Large intestine (tissue), 12 donors: ENCODE measurements around the gene INO80. TPM values are rescaled to one million over a fixed set of nuclear protein-coding genes. Genes with fewer than 3 reads are reported as not detected.

Experiments
- DNase-seq, 2 donors: peaks; one replicate each; pipeline versions ENCODE4 v3.0.0 to v3.0.0-alpha.2; 2013
- H3K27ac ChIP-seq: one replicate; pipeline ENCODE4 v1.5.1; 2013; ENCODE audit warnings: low read length
- H3K27me3 ChIP-seq: 2 replicates; pipeline ENCODE4 v1.6.1; 2013; ENCODE audit warnings: low read length; ENCODE audit not compliant: control insufficient read depth, insufficient read depth
- H3K36me3 ChIP-seq: 2 replicates; pipeline ENCODE4 v1.6.1; 2013; ENCODE audit warnings: low read length; ENCODE audit not compliant: control insufficient read depth, insufficient read depth
- H3K4me1 ChIP-seq: one replicate; pipeline ENCODE4 v1.6.1; 2013; ENCODE audit warnings: low read length; ENCODE audit not compliant: control insufficient read depth, insufficient read depth
- H3K4me3 ChIP-seq: one replicate; pipeline ENCODE4 v1.5.1; 2013; ENCODE audit warnings: low read length
- H3K9me3 ChIP-seq: one replicate; pipeline ENCODE4 v1.6.1; 2013; ENCODE audit warnings: mild to moderate bottlenecking, low read depth, low read length, moderate library complexity; ENCODE audit not compliant: control insufficient read depth
- WGBS: methylation state at CpG from one replicate; pipeline ENCODE4 v1.1.5; 2013; ENCODE audit warnings: low lambda C conversion rate; ENCODE audit not compliant: insufficient coverage; 5-methylcytosine and 5-hydroxymethylcytosine counted together
- long read RNA-seq, 11 donors: transcript quantifications; one replicate each; lab custom pipeline, GENCODE V29; 2026
- polyA plus RNA-seq: library from polyadenylated mRNA; unstranded; fragments of 120-200 nt; gene quantifications from one replicate; pipeline ENCODE4 v1.2.1, GENCODE V29; 2013

The INO80 gene, protein sequence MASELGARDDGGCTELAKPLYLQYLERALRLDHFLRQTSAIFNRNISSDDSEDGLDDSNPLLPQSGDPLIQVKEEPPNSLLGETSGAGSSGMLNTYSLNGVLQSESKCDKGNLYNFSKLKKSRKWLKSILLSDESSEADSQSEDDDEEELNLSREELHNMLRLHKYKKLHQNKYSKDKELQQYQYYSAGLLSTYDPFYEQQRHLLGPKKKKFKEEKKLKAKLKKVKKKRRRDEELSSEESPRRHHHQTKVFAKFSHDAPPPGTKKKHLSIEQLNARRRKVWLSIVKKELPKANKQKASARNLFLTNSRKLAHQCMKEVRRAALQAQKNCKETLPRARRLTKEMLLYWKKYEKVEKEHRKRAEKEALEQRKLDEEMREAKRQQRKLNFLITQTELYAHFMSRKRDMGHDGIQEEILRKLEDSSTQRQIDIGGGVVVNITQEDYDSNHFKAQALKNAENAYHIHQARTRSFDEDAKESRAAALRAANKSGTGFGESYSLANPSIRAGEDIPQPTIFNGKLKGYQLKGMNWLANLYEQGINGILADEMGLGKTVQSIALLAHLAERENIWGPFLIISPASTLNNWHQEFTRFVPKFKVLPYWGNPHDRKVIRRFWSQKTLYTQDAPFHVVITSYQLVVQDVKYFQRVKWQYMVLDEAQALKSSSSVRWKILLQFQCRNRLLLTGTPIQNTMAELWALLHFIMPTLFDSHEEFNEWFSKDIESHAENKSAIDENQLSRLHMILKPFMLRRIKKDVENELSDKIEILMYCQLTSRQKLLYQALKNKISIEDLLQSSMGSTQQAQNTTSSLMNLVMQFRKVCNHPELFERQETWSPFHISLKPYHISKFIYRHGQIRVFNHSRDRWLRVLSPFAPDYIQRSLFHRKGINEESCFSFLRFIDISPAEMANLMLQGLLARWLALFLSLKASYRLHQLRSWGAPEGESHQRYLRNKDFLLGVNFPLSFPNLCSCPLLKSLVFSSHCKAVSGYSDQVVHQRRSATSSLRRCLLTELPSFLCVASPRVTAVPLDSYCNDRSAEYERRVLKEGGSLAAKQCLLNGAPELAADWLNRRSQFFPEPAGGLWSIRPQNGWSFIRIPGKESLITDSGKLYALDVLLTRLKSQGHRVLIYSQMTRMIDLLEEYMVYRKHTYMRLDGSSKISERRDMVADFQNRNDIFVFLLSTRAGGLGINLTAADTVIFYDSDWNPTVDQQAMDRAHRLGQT (N-terminal part only)
- polyA plus RNA-seq = 18.2 TPM
- long read RNA-seq, donor 1 = 0 reads
- long read RNA-seq, donor 2, partial matches to known transcripts = 0 of 1 reads
- long read RNA-seq, donor 2, other reads (novel, unspliced or antisense) = 0 of 1 reads
- long read RNA-seq, donor 3 = 0 reads
- long read RNA-seq, donor 4 = 0 reads
- long read RNA-seq, donor 5, partial matches to known transcripts = 0 of 1 reads
- long read RNA-seq, donor 5, other reads (novel, unspliced or antisense) = 0 of 1 reads
- long read RNA-seq, donor 6 = 0 reads
- long read RNA-seq, donor 7, partial matches to known transcripts = 0 of 1 reads
- long read RNA-seq, donor 7, other reads (novel, unspliced or antisense) = 0 of 1 reads
- long read RNA-seq, donor 8 = 0 reads
- long read RNA-seq, donor 9, full-length matches to known transcripts = 1 of 1 reads
- long read RNA-seq, donor 9, partial matches to known transcripts = 0 of 1 reads
- long read RNA-seq, donor 9, other reads (novel, unspliced or antisense) = 0 of 1 reads
- long read RNA-seq, donor 10, full-length matches to known transcripts = 1 of 1 reads
- long read RNA-seq, donor 10, partial matches to known transcripts = 0 of 1 reads
- long read RNA-seq, donor 10, other reads (novel, unspliced or antisense) = 0 of 1 reads
- long read RNA-seq, donor 11 = 0 reads

DNA sequence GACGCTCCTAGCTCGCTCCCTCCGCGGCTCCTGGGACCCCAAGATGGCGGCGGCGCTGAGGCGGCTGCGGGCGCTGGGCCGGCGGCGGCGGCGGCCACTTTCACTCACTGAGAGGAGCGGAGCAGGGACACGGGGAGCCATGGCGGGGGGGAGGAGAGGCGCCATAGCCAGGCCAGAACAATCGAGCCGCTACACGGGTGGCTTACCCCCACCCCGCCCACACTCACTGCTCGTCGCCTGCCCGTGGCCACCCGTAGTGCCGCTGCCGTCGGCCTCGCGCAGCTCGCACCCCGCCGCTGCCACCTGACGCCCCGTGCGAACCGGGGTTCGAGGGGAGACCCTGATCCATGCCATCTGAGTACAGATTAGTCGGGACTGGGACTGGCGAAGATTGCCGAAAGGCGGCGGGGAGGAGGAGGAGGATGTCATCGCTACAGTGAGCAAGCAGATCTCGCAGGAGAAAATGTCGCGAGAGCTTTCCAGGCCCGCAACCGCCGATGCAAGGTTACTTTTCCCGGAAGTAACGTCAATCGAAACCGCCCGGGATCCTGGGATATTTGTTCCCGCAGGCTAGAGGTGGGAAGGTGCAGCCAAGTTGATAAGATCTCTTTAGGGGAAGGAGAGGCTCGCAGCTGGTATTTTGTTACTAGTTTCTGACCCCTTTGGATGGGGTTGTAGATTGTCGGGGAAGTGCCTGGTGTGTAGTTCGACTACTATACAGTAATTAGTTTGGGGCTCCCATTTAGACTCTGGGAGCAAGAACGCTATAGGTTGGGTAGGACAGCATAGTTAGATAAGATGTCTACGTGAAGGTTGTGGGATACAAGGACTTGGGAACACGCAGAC is at the start of gene INO80:
INO80 (minus strand) TSS at position 165 of the 846 bp plus-strand sequence. CDS start 19,970 bp downstream, outside the sequence.
- WGBS = no CpG with 5 or more reads among the region's 64 CpGs
- no peaks in the 10 kb centered on the region for H3K9me3 ChIP-seq
- H3K27ac ChIP-seq = peak within 1 kb of the TSS; percentile 92

DNA sequence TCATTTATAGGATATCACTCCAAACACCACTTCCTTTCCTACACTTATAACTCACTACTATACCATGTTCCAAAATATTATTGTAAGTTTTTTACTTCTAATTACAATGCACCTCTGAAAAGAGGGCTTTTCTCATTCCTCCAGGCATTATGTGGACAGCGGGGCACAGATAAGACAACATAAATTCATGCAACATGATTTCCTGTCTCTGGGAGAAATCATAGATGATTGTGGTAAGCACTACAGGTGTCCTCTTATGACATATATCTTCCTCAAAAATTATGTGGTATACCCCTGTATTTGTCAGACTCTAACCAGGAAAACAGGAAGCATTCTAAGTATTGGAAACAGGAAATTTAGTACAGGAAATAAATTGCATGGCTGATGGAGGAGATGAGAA is 45.7 kb upstream of the INO80 start:
- no CpG with 5 or more reads among the region's 1 CpG for WGBS
- no peak overlapping the region for H3K27ac ChIP-seq
- H3K9me3 ChIP-seq = no peaks in the 10 kb centered on the region
- no peaks in the 10 kb centered on the region for H3K36me3 ChIP-seq
- no peaks in the 10 kb centered on the region for H3K4me1 ChIP-seq
- no peaks in the 10 kb centered on the region for H3K27me3 ChIP-seq
- no peak overlapping the region for H3K4me3 ChIP-seq
- no peak for DNase-seq

More for the DNA sequence above, at the start of gene INO80:
- Histone ChIP-seq H3K27me3 (no peaks in the 10 kb centered on the region), H3K4me3 (peak within 1 kb of the TSS; percentile 66), H3K4me1 (peaks cover 4% of the 10 kb centered on the region), H3K36me3 (peaks cover 3% of the 10 kb centered on the region)
- DNase-seq = peak; percentile 97 to 99

- Histone ChIP-seq H3K27ac (no peak overlapping the region), H3K27me3 (no peaks in the 10 kb centered on the region), H3K4me3 (no peak overlapping the region), H3K36me3 (no peaks in the 10 kb centered on the region), H3K9me3 (no peaks in the 10 kb centered on the region), H3K4me1 (no peaks in the 10 kb centered on the region)
- no peak for DNase-seq
- 82% methylated on average over 3 of the region's 6 CpGs for WGBS
Measured at GRCh38 chr15:41161336-41161735, 45.3 kb upstream of the INO80 start.

DNA sequence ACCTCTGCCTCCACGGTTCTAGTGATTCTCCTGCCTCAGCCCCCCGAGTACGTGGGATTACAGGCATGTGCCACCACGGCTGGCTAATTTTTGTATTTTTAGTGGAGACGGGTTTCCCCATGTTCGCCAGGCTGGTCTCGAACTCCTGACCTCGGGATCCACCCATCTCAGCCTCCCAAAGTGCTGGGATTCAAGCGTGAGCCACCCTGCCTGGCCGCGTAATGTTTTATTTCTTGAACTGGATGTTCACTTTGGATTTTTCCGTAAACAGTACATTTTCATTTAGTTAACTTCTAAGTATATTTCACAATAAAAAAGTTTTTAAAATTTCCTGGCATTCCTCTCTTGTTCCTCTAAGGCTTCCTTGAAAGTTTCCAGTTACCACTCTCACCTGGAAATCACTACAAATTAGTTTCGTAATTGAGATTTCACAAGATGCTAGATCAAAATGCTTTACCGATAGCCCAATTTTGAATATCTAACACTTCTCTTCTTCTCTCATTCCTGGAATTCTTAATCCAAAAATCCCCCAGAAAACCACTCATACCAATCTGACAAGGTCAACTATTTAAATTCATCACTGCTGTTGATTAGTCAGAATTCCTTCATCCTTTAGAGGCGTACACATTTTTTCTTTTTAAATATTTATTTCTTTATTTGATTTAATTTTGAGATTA is 44.7 kb upstream of the INO80 start:
- Histone ChIP-seq H3K27me3 (no peaks in the 10 kb centered on the region), H3K9me3 (no peaks in the 10 kb centered on the region), H3K36me3 (no peaks in the 10 kb centered on the region), H3K4me3 (no peak overlapping the region), H3K27ac (no peak overlapping the region), H3K4me1 (no peaks in the 10 kb centered on the region)
- 100% methylated on average over 1 of the region's 15 CpGs for WGBS
- no peak for DNase-seq

DNA sequence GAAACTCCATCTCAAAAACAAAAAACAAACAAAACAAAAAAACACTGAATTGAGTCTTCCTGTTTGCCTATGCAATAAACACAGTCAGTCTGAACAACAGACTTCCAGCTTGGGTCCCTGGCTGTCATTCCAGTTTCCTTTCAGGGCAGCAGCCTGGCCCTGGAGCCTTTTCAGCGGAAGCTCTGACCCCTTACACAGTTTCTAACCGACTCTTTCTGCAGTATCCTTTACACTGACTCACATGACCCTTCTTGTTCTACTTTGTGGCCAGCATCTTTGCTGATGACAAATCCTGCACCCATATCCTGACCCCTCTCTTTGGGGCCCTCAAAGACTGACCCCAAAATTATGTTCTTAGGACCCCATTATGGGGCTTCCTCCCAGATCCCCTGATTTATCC is 38.3 kb upstream of the INO80 start:
- H3K4me3 ChIP-seq = no peak overlapping the region
- DNase-seq = peak in 1 of 2 donors; percentile 5
- no peaks in the 10 kb centered on the region for H3K27me3 ChIP-seq
- H3K27ac ChIP-seq = no peak overlapping the region
- H3K9me3 ChIP-seq = peaks cover 6% of the 10 kb centered on the region
- WGBS = no CpG with 5 or more reads among the region's 2 CpGs
- H3K4me1 ChIP-seq = no peaks in the 10 kb centered on the region
- H3K36me3 ChIP-seq = no peaks in the 10 kb centered on the region

DNA sequence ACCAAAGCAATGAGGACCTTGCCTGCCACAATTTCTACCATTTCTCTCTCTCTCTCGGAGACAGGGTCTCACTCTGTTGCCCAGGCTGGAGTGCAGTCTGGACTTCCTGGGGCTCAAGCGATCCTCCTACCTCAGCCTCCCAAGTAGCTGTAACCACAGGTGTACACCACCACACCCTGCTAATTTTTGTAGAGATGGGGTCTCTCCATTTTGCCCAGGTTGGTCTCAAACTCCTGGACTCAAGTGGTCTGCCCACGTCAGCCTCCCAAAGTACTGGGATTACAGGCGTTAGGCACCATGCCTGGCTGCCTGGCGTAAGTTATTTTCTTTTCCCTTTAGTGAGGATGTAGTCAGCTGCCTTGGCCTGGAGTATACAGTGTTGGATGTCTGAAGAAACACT is 37.7 kb upstream of the INO80 start:
- no peaks in the 10 kb centered on the region for H3K27me3 ChIP-seq
- H3K27ac ChIP-seq = no peak overlapping the region
- no peaks in the 10 kb centered on the region for H3K4me1 ChIP-seq
- H3K9me3 ChIP-seq = peaks cover 6% of the 10 kb centered on the region
- DNase-seq = no peak
- H3K4me3 ChIP-seq = no peak overlapping the region
- no CpG with 5 or more reads among the region's 5 CpGs for WGBS
- no peaks in the 10 kb centered on the region for H3K36me3 ChIP-seq

- no peak for DNase-seq
- no peaks in the 10 kb centered on the region for H3K27me3 ChIP-seq
- no CpG with 5 or more reads among the region's 37 CpGs for WGBS
- no peak overlapping the region for H3K27ac ChIP-seq
- no peak overlapping the region for H3K4me3 ChIP-seq
- H3K36me3 ChIP-seq = no peaks in the 10 kb centered on the region
- H3K9me3 ChIP-seq = peaks cover 6% of the 10 kb centered on the region
- no peaks in the 10 kb centered on the region for H3K4me1 ChIP-seq
Measured at GRCh38 chr15:41151451-41152005, 35.4 kb upstream of the INO80 start.

DNA sequence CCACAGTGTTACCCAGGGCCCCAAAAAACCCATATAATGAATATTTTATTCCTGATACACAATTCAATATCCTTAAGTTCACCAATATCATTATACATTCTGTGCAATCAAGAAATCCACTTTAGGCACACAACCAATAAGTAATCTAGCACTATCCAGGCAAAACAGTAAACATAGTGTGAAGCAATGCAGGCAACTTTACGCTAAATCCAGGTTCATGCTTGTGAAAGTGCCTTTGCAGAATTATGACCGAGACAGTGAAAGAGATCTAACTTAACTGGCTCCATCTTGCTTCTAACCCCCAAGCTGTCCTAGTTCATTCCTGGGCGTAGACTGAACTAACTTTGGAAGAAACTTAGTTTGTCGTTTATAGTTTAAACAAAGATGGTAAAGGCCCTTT is 34.2 kb upstream of the INO80 start:
- no CpG with 5 or more reads among the region's 4 CpGs for WGBS
- Histone ChIP-seq H3K27ac (no peak overlapping the region), H3K9me3 (peaks cover 6% of the 10 kb centered on the region)

More for the DNA sequence above, 34.2 kb upstream of the INO80 start:
- Histone ChIP-seq H3K36me3 (no peaks in the 10 kb centered on the region), H3K27me3 (no peaks in the 10 kb centered on the region), H3K4me3 (no peak overlapping the region), H3K4me1 (no peaks in the 10 kb centered on the region)
- DNase-seq = no peak
